Keratinocyte (primary cell): ENCODE data around the gene DLG1. TPM values are rescaled to one million over a fixed set of nuclear protein-coding genes. Genes with fewer than 3 reads are reported as not detected.

ENCODE experiments used
- DNase-seq: peaks from one replicate; pipeline ENCODE4 v3.0.0-alpha.2; 2011; ENCODE audit warnings: low read depth, missing footprints, low spot score
- FAIRE-seq: peaks from 2 replicates; lab custom pipeline; 2011; peaks lifted over from hg19 to GRCh38; lab: Jason Lieb, UNC
- H2AFZ ChIP-seq: 2 replicates; pipeline ENCODE4 v1.6.0; 2012; ENCODE audit warnings: low read length, control low read depth, inconsistent platforms; ENCODE audit not compliant: control insufficient read depth
- H3K27ac ChIP-seq: 2 replicates; pipeline ENCODE4 v1.5.1; 2011; ENCODE audit warnings: low read length; ENCODE audit not compliant: control insufficient read depth, insufficient read depth
- H3K27me3 ChIP-seq: 3 replicates; pipeline ENCODE4 v1.6.0; 2011; ENCODE audit warnings: low read length; ENCODE audit not compliant: control insufficient read depth, insufficient read depth; ENCODE audit errors: extremely low read depth
- H3K36me3 ChIP-seq, 2 experiments: 2 replicates in 1 of 2; 3 replicates in 1 of 2; pipeline ENCODE4 v1.5.1; 2011; ENCODE audit warnings: low read length in 2 of 2, mild to moderate bottlenecking in 1 of 2; ENCODE audit not compliant: control insufficient read depth in 2 of 2, insufficient read depth in 2 of 2; ENCODE audit errors: extremely low read depth in 1 of 2
- H3K4me1 ChIP-seq: 3 replicates; pipeline ENCODE4 v1.5.1; 2011; ENCODE audit warnings: low read length; ENCODE audit not compliant: control insufficient read depth, insufficient read depth; ENCODE audit errors: extremely low read depth
- H3K4me2 ChIP-seq: 3 replicates; pipeline ENCODE4 v1.6.0; 2011; ENCODE audit warnings: low read depth, low read length; ENCODE audit not compliant: control insufficient read depth, insufficient read depth; ENCODE audit errors: extremely low read depth
- H3K4me3 ChIP-seq, 3 experiments: fragments of 200-600 bp in 1 of 3; sonication (generic) in 1 of 3; 2 replicates in 2 of 3; 3 replicates in 1 of 3; pipeline ENCODE4 v1.5.1; 2011 to 2016; ENCODE audit warnings: low read length in 3 of 3, mild to moderate bottlenecking in 3 of 3, control low read depth in 2 of 3, inconsistent platforms in 1 of 3, low read depth in 1 of 3, mixed read lengths in 1 of 3, mixed run types in 1 of 3, moderate library complexity in 1 of 3; ENCODE audit not compliant: control insufficient read depth in 2 of 3, insufficient read depth in 2 of 3; ENCODE audit errors: extremely low read depth in 1 of 3
- H3K79me2 ChIP-seq: 2 replicates; pipeline ENCODE4 v1.6.0; 2012; ENCODE audit warnings: low read length; ENCODE audit not compliant: control insufficient read depth, insufficient read depth
- H3K9ac ChIP-seq: 3 replicates; pipeline ENCODE4 v1.6.0; 2011; ENCODE audit warnings: low read length; ENCODE audit not compliant: control insufficient read depth, insufficient read depth; ENCODE audit errors: extremely low read depth
- H3K9me1 ChIP-seq: 3 replicates; pipeline ENCODE4 v1.6.0; 2011; ENCODE audit warnings: low read length; ENCODE audit not compliant: control insufficient read depth, insufficient read depth; ENCODE audit errors: extremely low read depth
- H3K9me3 ChIP-seq: 2 replicates; pipeline ENCODE4 v1.5.1; 2012; ENCODE audit warnings: low read depth, low read length; ENCODE audit not compliant: control insufficient read depth
- H4K20me1 ChIP-seq: 3 replicates; pipeline ENCODE4 v1.6.0; 2011; ENCODE audit warnings: low read length; ENCODE audit not compliant: control insufficient read depth, insufficient read depth; ENCODE audit errors: extremely low read depth
- CTCF ChIP-seq, 3 experiments: IDR thresholded peaks in 1 of 3; conservative IDR thresholded peaks in 1 of 3; optimal IDR thresholded peaks in 1 of 3; 2 replicates in 2 of 3; 3 replicates in 1 of 3; pipeline versions ENCODE3 to v1.5.1; 2011; ENCODE audit warnings: low read length in 3 of 3, mild to moderate bottlenecking in 3 of 3, moderate library complexity in 2 of 3, control low read depth in 1 of 3, inconsistent platforms in 1 of 3; ENCODE audit not compliant: insufficient read depth in 2 of 3; ENCODE audit errors: extremely low read depth in 1 of 3
- EZH2 ChIP-seq: IDR thresholded peaks from one replicate; pipeline ENCODE4 v1.6.1; 2012; ENCODE audit warnings: inconsistent platforms, mild to moderate bottlenecking, low read length, moderate library complexity
- dilution Hi-C: fragments of 300-500 bp; cut with MboI; formaldehyde crosslinking; loops from one replicate; pipeline ENCODE4 v1.7.0; 2020; ENCODE audit warnings: low sequenced_read_pairs; ENCODE audit not compliant: extremely low pct_ligation_motif_present
- polyA plus RNA-seq, 5 experiments: library from polyadenylated mRNA; depleted of rRNA in 3 of 5; stranded (reverse) in 3 of 5; stranded (forward) in 1 of 5; unstranded in 1 of 5; fragments of >200 nt; gene quantifications; 1 replicate in 1 of 5; 2 replicates in 3 of 5; 3 replicates in 1 of 5; pipeline versions ENCODE4 v1.2.1 to v1.2.3, GENCODE V29; 2011 to 2012; ENCODE audit warnings: missing spikeins in 2 of 5, low read depth in 1 of 5, low replicate concordance in 1 of 5

The DLG1 gene
- polyA plus RNA-seq, 1 donor (not counting 4 experiments of a cell fraction or from before 2014, with no cell fraction given) = 139 TPM

- peaks cover 3% of the 10 kb centered on the region for H4K20me1 ChIP-seq
- no peaks in the 10 kb centered on the region for H3K9me3 ChIP-seq
- H3K27me3 ChIP-seq = no peaks in the 10 kb centered on the region
- peaks cover 2% of the 10 kb centered on the region for H3K9me1 ChIP-seq
- dilution Hi-C loops = no loop called here
- H3K4me3 ChIP-seq = no peak overlapping the region
- no peak overlapping the region for H3K4me2 ChIP-seq
- peaks cover 6 to 8% of the 10 kb centered on the region in 2 experiments for H3K36me3 ChIP-seq
- H3K79me2 ChIP-seq = no peaks in the 10 kb centered on the region
- DNase-seq (no peak), FAIRE-seq (peak; percentile 58)
- TF ChIP-seq CTCF (optimal IDR thresholded peaks at IDR 0.05 in 1 of 3, IDR thresholded peaks at IDR 0.05 in 1 of 3, conservative IDR thresholded peaks at IDR 0.05 in 1 of 3; ENCODE audit: extremely low read depth in 1 of 3, insufficient read depth in 2 of 3, low read length in 3 of 3) (no peak), EZH2 (no peak)
- no peak overlapping the region for H2AFZ ChIP-seq
- H3K9ac ChIP-seq = no peak overlapping the region
- peak overlapping the region; percentile 27 for H3K27ac ChIP-seq
- H3K4me1 ChIP-seq = peaks cover 10% of the 10 kb centered on the region
Observed at GRCh38 chr3:197083486-197083885, 214.9 kb downstream of the DLG1 start.

- Histone ChIP-seq H3K9me1 (peaks cover 2% of the 10 kb centered on the region), H3K27ac (no peak overlapping the region), H4K20me1 (peaks cover 3% of the 10 kb centered on the region), H3K9me3 (no peaks in the 10 kb centered on the region), H3K4me1 (peaks cover 10% of the 10 kb centered on the region), H3K36me3 (peaks cover 6 to 8% of the 10 kb centered on the region in 2 experiments), H3K27me3 (no peaks in the 10 kb centered on the region), H2AFZ (no peak overlapping the region), H3K9ac (no peak overlapping the region), H3K4me2 (no peak overlapping the region), H3K79me2 (no peaks in the 10 kb centered on the region), H3K4me3 (no peak overlapping the region)
- no peak for FAIRE-seq
- dilution Hi-C loops = no loop called here
- no peak for DNase-seq
- TF ChIP-seq EZH2 = no peak
- no peak for TF ChIP-seq CTCF (optimal IDR thresholded peaks at IDR 0.05 in 1 of 3, IDR thresholded peaks at IDR 0.05 in 1 of 3, conservative IDR thresholded peaks at IDR 0.05 in 1 of 3; ENCODE audit: extremely low read depth in 1 of 3, insufficient read depth in 2 of 3, low read length in 3 of 3)
Observed at GRCh38 chr3:197082871-197083270, 215.5 kb downstream of the DLG1 start.
